Spleen (tissue), 11 donors: Measurements from ENCODE around the gene PCBP3. TPM values are rescaled to one million over a fixed set of nuclear protein-coding genes. Genes with fewer than 3 reads are reported as not detected.

Experiments used
- DNase-seq: peaks from one replicate; pipeline ENCODE4 v3.0.0-alpha.2; 2020
- H3K27ac ChIP-seq, 8 donors: fragments of 200-600 bp; sonication (generic) in 7 of 8; 1 replicate in 4 of 8; 2 replicates in 4 of 8; pipeline versions ENCODE4 v1.5.0 to v1.8.0; 2016 to 2021; ENCODE audit warnings: inconsistent platforms in 4 of 8, mild to moderate bottlenecking in 4 of 8, moderate library complexity in 1 of 8
- H3K27me3 ChIP-seq, 7 donors: fragments of 200-600 bp; sonication (generic) in 6 of 7; replicated peaks in 1 of 7; 1 replicate in 4 of 7; 2 replicates in 3 of 7; pipeline versions ENCODE4 v1.5.0 to v1.8.0; 2016 to 2021; ENCODE audit warnings: inconsistent platforms in 3 of 7, mild to moderate bottlenecking in 1 of 7
- H3K36me3 ChIP-seq, 6 donors: fragments of 200-600 bp; sonication (generic) in 5 of 6; 1 replicate in 4 of 6; 2 replicates in 2 of 6; pipeline versions ENCODE4 v1.5.0 to v1.8.0; 2016 to 2021; ENCODE audit warnings: inconsistent platforms in 2 of 6
- H3K4me1 ChIP-seq, 6 donors: fragments of 200-600 bp; sonication (generic) in 5 of 6; 1 replicate in 3 of 6; 2 replicates in 3 of 6; pipeline versions ENCODE4 v1.5.0 to v1.8.0; 2016 to 2021; ENCODE audit warnings: inconsistent platforms in 3 of 6
- H3K4me3 ChIP-seq, 8 donors: fragments of 200-600 bp; sonication (generic) in 7 of 8; 1 replicate in 4 of 8; 2 replicates in 4 of 8; pipeline versions ENCODE4 v1.5.0 to v1.8.0; 2016 to 2021; ENCODE audit warnings: inconsistent platforms in 4 of 8, mild to moderate bottlenecking in 4 of 8, moderate library complexity in 2 of 8
- H3K9me3 ChIP-seq, 8 donors: fragments of 200-600 bp; sonication (generic) in 7 of 8; 1 replicate in 4 of 8; 2 replicates in 4 of 8; pipeline versions ENCODE4 v1.5.0 to v1.8.0; 2016 to 2021; ENCODE audit warnings: inconsistent platforms in 4 of 8
- CTCF ChIP-seq, 11 experiments: fragments of 200-600 bp in 7 of 11; fragments of 450-650 bp in 4 of 11; sonication (generic) in 4 of 11; IDR thresholded peaks in 8 of 11; conservative IDR thresholded peaks in 3 of 11; 1 replicate in 7 of 11; 2 replicates in 4 of 11; pipeline versions ENCODE4 v1.4.0 to v1.8.0; 2016 to 2021; ENCODE audit warnings: antibody characterized with exemption in 11 of 11, inconsistent platforms in 4 of 11, mild to moderate bottlenecking in 1 of 11
- POLR2A ChIP-seq, 3 donors: fragments of 450-650 bp; IDR thresholded peaks; one replicate each; pipeline ENCODE4 v1.5.1; 2017; ENCODE audit warnings: antibody characterized with exemption in 3 of 3, mild to moderate bottlenecking in 1 of 3
- POLR2AphosphoS5 ChIP-seq, 3 donors: sonication (generic); formaldehyde crosslinking; IDR thresholded peaks; one replicate each; pipeline ENCODE4 v1.5.1; 2017; ENCODE audit warnings: antibody characterized with exemption in 3 of 3
- WGBS, 5 donors: extraction: QIAGEN DNeasy Blood & Tissue Kit in 3 of 5; methylation state at CpG; one replicate each; pipeline versions ENCODE4 v1.1.5 to v1.1.7; 2013 to 2018; 5-methylcytosine and 5-hydroxymethylcytosine counted together
- intact Hi-C: fragments of 100-400 bp; cut with DNase I; formaldehyde crosslinking; loops from one replicate; pipeline ENCODE4 v1.15.0; 2023; ENCODE audit warnings: low total_unique reads
- polyA plus RNA-seq, 3 donors: library from polyadenylated mRNA; stranded (reverse); fragments of 200-250 nt; gene quantifications; one replicate each; pipeline ENCODE4 v1.2.1, GENCODE V29; 2013
- total RNA-seq, 7 donors: library from RNA; depleted of rRNA in 3 of 7; stranded (reverse); fragments of >200 nt in 3 of 7; fragmentation: NEBNext Ultra II Directional in 4 of 7; extraction: Animal tissue kit (Norgen Biotek cat#: 25700) in 4 of 7; gene quantifications; one replicate each; pipeline versions ENCODE4 v1.1.0 to v1.2.1, GENCODE V29; 2016 to 2021
- donor health status: healthy with polysubstance abuse.
- donor health status: DM: no; HTN: no; CAD: no; lungs with moderate emphysema.
- donor health status: DM: no; HTN: no; CAD: no.
- donor health status: Bipolar disorder and iron deficiency.
- donor health status: healthy.
- donor health status: DM: no; HTN: no; CAD: no.
- donor health status: DM: yes; HTN: yes; CAD: no.

The PCBP3 gene
- total and polyA plus RNA-seq, 10 donors = 4.2 to 31.6 (median 15.2) TPM

GRCh38 chr21:45868488-45868887 is 225.0 kb downstream of the PCBP3 start:
- H3K4me3 ChIP-seq = no peak overlapping the region
- no peaks in the 10 kb centered on the region for H3K27me3 ChIP-seq
- H3K36me3 ChIP-seq = peaks cover 0 to 7% (median 0%) of the 10 kb centered on the region in 6 donors
- no peaks in the 10 kb centered on the region for H3K9me3 ChIP-seq
- peak; percentile 58 for DNase-seq
- peaks cover 0 to 18% (median 4%) of the 10 kb centered on the region in 6 donors for H3K4me1 ChIP-seq
- TF ChIP-seq POLR2A (IDR thresholded peaks at IDR 0.05) (no peak), CTCF (IDR thresholded peaks at IDR 0.05 in 8 of 11, conservative IDR thresholded peaks at IDR 0.05 in 3 of 11) (no peak), POLR2AphosphoS5 (IDR thresholded peaks at IDR 0.05) (no peak)
- H3K27ac ChIP-seq = no peak overlapping the region
- 78 to 89% (median 86%) methylated on average over 21 to 22 of the region's 22 CpGs for WGBS, 5 donors
- intact Hi-C loops = no loop called here

GRCh38 chr21:45869121-45870007 is 225.8 kb downstream of the PCBP3 start:
- 81 to 92% (median 87%) methylated on average over 20 to 24 of the region's 24 CpGs for WGBS, 5 donors
- H3K4me3 ChIP-seq = no peak overlapping the region
- no peak overlapping the region for H3K27ac ChIP-seq
- peak; percentile 67 for DNase-seq
- no peaks in the 10 kb centered on the region for H3K27me3 ChIP-seq
- no peak for TF ChIP-seq CTCF (IDR thresholded peaks at IDR 0.05 in 8 of 11, conservative IDR thresholded peaks at IDR 0.05 in 3 of 11)
- TF ChIP-seq POLR2AphosphoS5 (IDR thresholded peaks at IDR 0.05) = no peak
- no peak for TF ChIP-seq POLR2A (IDR thresholded peaks at IDR 0.05)
- intact Hi-C loops = no loop called here
- H3K4me1 ChIP-seq = peaks cover 0 to 18% (median 4%) of the 10 kb centered on the region in 6 donors
- H3K9me3 ChIP-seq = no peaks in the 10 kb centered on the region
- H3K36me3 ChIP-seq = peaks cover 0 to 7% (median 0%) of the 10 kb centered on the region in 6 donors

DNA sequence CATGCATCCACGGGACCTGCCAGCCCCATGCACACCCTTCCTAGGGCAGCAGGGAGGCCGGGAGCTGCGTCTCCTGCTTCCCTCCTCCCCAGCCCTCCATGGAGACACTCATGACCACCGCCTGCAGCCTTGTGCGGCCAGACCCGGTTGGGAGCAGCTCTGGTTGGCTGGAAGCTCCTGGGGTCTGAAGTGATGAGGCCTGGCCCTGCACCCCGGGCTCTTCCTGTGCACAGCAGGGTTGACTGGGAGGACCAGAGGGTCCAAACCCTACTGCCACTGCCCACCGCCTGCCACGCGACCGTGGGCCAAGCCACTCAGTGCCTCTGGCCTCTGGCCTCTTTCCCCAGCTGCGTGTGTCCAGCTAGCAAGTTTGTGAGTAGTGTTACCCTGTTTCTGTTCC is 226.9 kb downstream of the PCBP3 start:
- 82 to 92% (median 90%) methylated on average over 11 to 12 of the region's 12 CpGs for WGBS, 5 donors
- no peak overlapping the region for H3K4me3 ChIP-seq
- H3K4me1 ChIP-seq = peaks cover 0 to 18% (median 4%) of the 10 kb centered on the region in 6 donors
- H3K9me3 ChIP-seq = no peaks in the 10 kb centered on the region
- TF ChIP-seq POLR2AphosphoS5 (IDR thresholded peaks at IDR 0.05) (no peak), POLR2A (IDR thresholded peaks at IDR 0.05) (no peak), CTCF (IDR thresholded peaks at IDR 0.05 in 8 of 11, conservative IDR thresholded peaks at IDR 0.05 in 3 of 11) (no peak)
- H3K27ac ChIP-seq = peak overlapping the region in 1 of 8 donors; percentile 17
- intact Hi-C loops = no loop called here
- no peaks in the 10 kb centered on the region for H3K27me3 ChIP-seq
- DNase-seq = peak; percentile 65
- H3K36me3 ChIP-seq = peaks cover 0 to 5% (median 0%) of the 10 kb centered on the region in 6 donors
